OCI-LY1 (cell line): ENCODE data around the gene SCRN2.

ENCODE experiments used
- H2AFZ ChIP-seq: fragments of 200-600 bp; sonication (generic), shearing (Covaris generic); 2 replicates; pipeline ENCODE4 v1.6.0; 2014; ENCODE audit warnings: antibody characterized with exemption, mild to moderate bottlenecking, low read length
- H3F3A ChIP-seq: fragments of 200-600 bp; sonication (generic), shearing (Covaris generic); 2 replicates; pipeline ENCODE4 v1.6.0; 2014; ENCODE audit warnings: mild to moderate bottlenecking, antibody characterized with exemption, low read length, moderate library complexity; ENCODE audit not compliant: insufficient read depth
- H3K27ac ChIP-seq: fragments of 200-600 bp; sonication (generic); 2 replicates; pipeline ENCODE4 v1.5.1; 2014; ENCODE audit warnings: low read length, mixed run types, mild to moderate bottlenecking, low read depth; ENCODE audit not compliant: poor library complexity, severe bottlenecking
- H3K27me3 ChIP-seq: fragments of 200-600 bp; sonication (generic); 2 replicates; pipeline ENCODE4 v1.6.0; 2014; ENCODE audit warnings: antibody characterized with exemption, mild to moderate bottlenecking, low read length, moderate library complexity; ENCODE audit not compliant: insufficient read depth
- H3K36me3 ChIP-seq: fragments of 200-600 bp; sonication (generic); 2 replicates; pipeline ENCODE4 v1.6.1; 2014; ENCODE audit warnings: mild to moderate bottlenecking, antibody characterized with exemption, low read length, moderate library complexity, mixed read lengths; ENCODE audit not compliant: insufficient read depth
- H3K4me1 ChIP-seq: fragments of 200-600 bp; sonication (generic); 2 replicates; pipeline ENCODE4 v1.5.1; 2014; ENCODE audit warnings: mild to moderate bottlenecking, low read length, moderate library complexity; ENCODE audit not compliant: insufficient read depth, severe bottlenecking
- H3K4me2 ChIP-seq: fragments of 200-600 bp; sonication (generic), shearing (Covaris generic); 2 replicates; pipeline ENCODE4 v1.6.1; 2014; ENCODE audit warnings: low read length
- H3K4me3 ChIP-seq: fragments of 200-600 bp; sonication (generic); 2 replicates; pipeline ENCODE4 v1.5.1; 2014; ENCODE audit warnings: low read length, low read depth, mild to moderate bottlenecking, mixed read lengths; ENCODE audit not compliant: poor library complexity, severe bottlenecking
- H3K79me2 ChIP-seq: fragments of 200-600 bp; shearing (Covaris generic); 2 replicates; pipeline ENCODE4 v1.6.1; 2016; ENCODE audit warnings: mixed run types, low read length, mixed read lengths; ENCODE audit not compliant: insufficient read depth
- H3K9ac ChIP-seq: fragments of 200-600 bp; sonication (generic), shearing (Covaris generic); 2 replicates; pipeline ENCODE4 v1.6.1; 2014; ENCODE audit warnings: mild to moderate bottlenecking, low read length, mixed read lengths
- H3K9me2 ChIP-seq: fragments of 200-600 bp; sonication (generic), shearing (Covaris generic); 2 replicates; pipeline ENCODE4 v1.6.1; 2014; ENCODE audit warnings: low read depth, mild to moderate bottlenecking, low read length, mixed read lengths
- H3K9me3 ChIP-seq: fragments of 200-600 bp; shearing (Covaris generic); 2 replicates; pipeline ENCODE4 v1.6.1; 2014; ENCODE audit warnings: low read length, mixed read lengths
- H4K20me1 ChIP-seq: fragments of 200-600 bp; sonication (generic), shearing (Covaris generic); 2 replicates; pipeline ENCODE4 v1.6.0; 2016; ENCODE audit warnings: mild to moderate bottlenecking, low read length; ENCODE audit not compliant: insufficient read depth
- EZH2 ChIP-seq: fragments of 200-600 bp; sonication (generic), shearing (Covaris generic); IDR thresholded peaks from 2 replicates; pipeline ENCODE4 v1.8.0; 2017; ENCODE audit warnings: borderline replicate concordance, mixed run types, mild to moderate bottlenecking, antibody characterized with exemption, low read length, moderate library complexity, mixed read lengths
- TF ChIP-seq, protein P1 (sequence below): fragments of 200-600 bp; sonication (generic), shearing (Covaris generic); IDR thresholded peaks from 2 replicates; pipeline ENCODE4 v1.5.1; 2017; ENCODE audit warnings: mild to moderate bottlenecking, antibody characterized with exemption, low read length, moderate library complexity, mixed read lengths

SCRN2 gene

DNA sequence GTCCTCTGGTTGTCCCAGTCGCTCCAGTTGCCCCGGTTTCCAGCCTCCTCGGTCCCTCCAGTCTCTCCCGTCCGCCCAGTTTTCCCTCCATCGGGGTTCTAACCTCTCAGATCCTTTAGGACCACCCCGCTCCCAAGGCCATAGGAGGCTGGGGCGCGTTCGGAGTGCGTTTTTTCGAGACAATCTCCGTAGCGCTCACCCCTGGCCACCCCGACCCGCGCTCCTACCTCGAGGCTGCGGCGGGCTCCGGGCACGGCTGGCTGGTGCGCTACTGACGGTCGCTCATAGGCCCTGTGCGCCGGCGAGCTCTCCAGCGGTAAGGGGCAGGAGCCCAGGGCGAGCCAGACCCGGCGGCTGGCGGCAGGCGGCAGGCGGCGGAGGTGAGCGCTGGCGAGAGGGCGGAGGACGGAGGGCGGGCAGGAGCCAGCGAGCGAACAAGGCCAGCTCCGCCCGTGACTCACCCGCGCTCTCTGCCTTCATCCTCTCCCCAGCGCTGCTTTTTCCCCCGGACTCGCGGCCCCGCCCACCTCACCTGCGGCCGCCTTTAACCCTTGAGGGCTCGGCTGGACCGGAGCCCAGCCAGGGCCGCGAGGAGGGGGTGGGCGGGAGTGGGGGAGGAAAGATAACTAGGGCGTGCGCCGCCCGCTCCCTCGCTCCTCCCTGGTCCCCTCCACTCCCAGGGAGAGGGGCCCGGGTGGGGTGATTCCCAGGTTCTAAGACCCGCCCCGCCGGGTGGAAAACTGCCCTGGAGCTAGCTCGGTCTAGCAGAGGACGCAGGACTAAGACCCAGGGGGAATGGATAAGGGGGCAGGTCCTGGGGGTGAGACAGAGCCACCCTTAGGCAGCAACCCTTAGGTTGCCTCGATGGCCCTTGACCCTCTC is 9.9 kb upstream of the SCRN2 start, which contains the start of gene SP6:
Gene SP6 (minus strand): TSS at position 472 of the 882 bp plus-strand sequence. CDS start 2,734 bp downstream, outside the sequence.
- no peak for TF ChIP-seq EZH2
- no peaks in the 10 kb centered on the region for H3K79me2 ChIP-seq
- no peaks in the 10 kb centered on the region; the same call in none of the 2 replicates for H3K27me3 ChIP-seq
- H3K4me3 ChIP-seq, result no peak within 1 kb of the TSS
- H3K4me2 ChIP-seq, result no peak within 1 kb of the TSS
- H3K36me3 ChIP-seq, result no peaks in the 10 kb centered on the region
- no peaks in the 10 kb centered on the region for H3K9me3 ChIP-seq
- no peaks in the 10 kb centered on the region for H3K4me1 ChIP-seq
- H3K9me2 ChIP-seq, result no peaks in the 10 kb centered on the region
- H3K27ac ChIP-seq, result no peak within 1 kb of the TSS
- no peaks in the 10 kb centered on the region for H3F3A ChIP-seq
- H4K20me1 ChIP-seq, result no peaks in the 10 kb centered on the region
- H3K9ac ChIP-seq, result no peak within 1 kb of the TSS
- no peak within 1 kb of the TSS for H2AFZ ChIP-seq

DNA sequence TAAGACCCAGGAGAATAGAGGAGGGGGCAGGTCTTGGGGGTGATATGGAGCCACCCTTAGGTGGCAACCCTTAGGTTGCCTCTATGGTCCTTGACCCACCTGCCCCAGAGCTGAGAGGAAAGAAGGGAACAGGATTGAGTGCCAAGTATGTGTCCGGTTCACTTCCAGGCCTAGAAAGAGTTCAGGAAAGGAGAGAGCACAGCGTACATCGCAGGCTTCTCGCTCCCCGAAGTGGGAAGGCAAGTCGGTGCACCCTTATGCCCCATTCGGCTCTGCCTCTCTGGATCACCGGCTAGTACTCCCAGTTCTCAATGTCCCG is 9.3 kb upstream of the SCRN2 start:
- Histone ChIP-seq H3K9me2 (no peaks in the 10 kb centered on the region), H3K27me3 (no peaks in the 10 kb centered on the region; the same call in 1 of the 2 replicates), H3K79me2 (no peaks in the 10 kb centered on the region), H3F3A (no peaks in the 10 kb centered on the region), H3K4me2 (no peak overlapping the region), H3K4me3 (no peak overlapping the region), H3K4me1 (no peaks in the 10 kb centered on the region), H3K27ac (no peak overlapping the region), H3K9ac (no peak overlapping the region), H3K9me3 (no peaks in the 10 kb centered on the region), H3K36me3 (no peaks in the 10 kb centered on the region), H4K20me1 (no peaks in the 10 kb centered on the region), H2AFZ (no peak overlapping the region)
- TF ChIP-seq, protein P1, sequence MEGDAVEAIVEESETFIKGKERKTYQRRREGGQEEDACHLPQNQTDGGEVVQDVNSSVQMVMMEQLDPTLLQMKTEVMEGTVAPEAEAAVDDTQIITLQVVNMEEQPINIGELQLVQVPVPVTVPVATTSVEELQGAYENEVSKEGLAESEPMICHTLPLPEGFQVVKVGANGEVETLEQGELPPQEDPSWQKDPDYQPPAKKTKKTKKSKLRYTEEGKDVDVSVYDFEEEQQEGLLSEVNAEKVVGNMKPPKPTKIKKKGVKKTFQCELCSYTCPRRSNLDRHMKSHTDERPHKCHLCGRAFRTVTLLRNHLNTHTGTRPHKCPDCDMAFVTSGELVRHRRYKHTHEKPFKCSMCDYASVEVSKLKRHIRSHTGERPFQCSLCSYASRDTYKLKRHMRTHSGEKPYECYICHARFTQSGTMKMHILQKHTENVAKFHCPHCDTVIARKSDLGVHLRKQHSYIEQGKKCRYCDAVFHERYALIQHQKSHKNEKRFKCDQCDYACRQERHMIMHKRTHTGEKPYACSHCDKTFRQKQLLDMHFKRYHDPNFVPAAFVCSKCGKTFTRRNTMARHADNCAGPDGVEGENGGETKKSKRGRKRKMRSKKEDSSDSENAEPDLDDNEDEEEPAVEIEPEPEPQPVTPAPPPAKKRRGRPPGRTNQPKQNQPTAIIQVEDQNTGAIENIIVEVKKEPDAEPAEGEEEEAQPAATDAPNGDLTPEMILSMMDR, result no peak
- TF ChIP-seq EZH2, result no peak

- H3K27ac ChIP-seq, result no peak overlapping the region
- H4K20me1 ChIP-seq, result no peaks in the 10 kb centered on the region
- H3K9me3 ChIP-seq, result no peaks in the 10 kb centered on the region
- H3K79me2 ChIP-seq, result no peaks in the 10 kb centered on the region
- no peaks in the 10 kb centered on the region for H3F3A ChIP-seq
- no peak overlapping the region for H3K4me3 ChIP-seq
- no peaks in the 10 kb centered on the region for H3K36me3 ChIP-seq
- no peaks in the 10 kb centered on the region for H3K9me2 ChIP-seq
- no peaks in the 10 kb centered on the region for H3K4me1 ChIP-seq
- no peak overlapping the region for H3K4me2 ChIP-seq
- no peaks in the 10 kb centered on the region; the same call in 1 of the 2 replicates for H3K27me3 ChIP-seq
- TF ChIP-seq, protein P1, result no peak
- TF ChIP-seq EZH2, result no peak
- H3K9ac ChIP-seq, result no peak overlapping the region
- H2AFZ ChIP-seq, result no peak overlapping the region
These were observed 7.1 kb upstream of the SCRN2 start for GRCh38 chr17:47848198-47848513.
